Upper lobe of left lung (tissue), 6 donors: ENCODE measurements around the gene KCNJ9. TPM values are rescaled to one million over a fixed set of nuclear protein-coding genes. Genes with fewer than 3 reads are reported as not detected.

Source experiments
- ATAC-seq, 2 donors: fragments of 200-7000 bp; cut with Tn5 transposase; one replicate each; pipeline ENCODE4 v1.9.1; 2022; ENCODE audit warnings: mild to moderate bottlenecking in 2 of 2, moderate library complexity in 2 of 2; ENCODE audit not compliant: low FRiP score in 2 of 2
- DNase-seq, 2 donors: peaks; one replicate each; pipeline ENCODE4 v3.0.0-alpha.2; 2019 to 2020
- H3K27ac ChIP-seq, 4 donors: fragments of 200-600 bp; sonication (generic); one replicate each; pipeline ENCODE4 v1.5.1; 2016 to 2019
- H3K27me3 ChIP-seq, 4 donors: fragments of 200-600 bp; sonication (generic); one replicate each; pipeline ENCODE4 v1.5.1; 2017 to 2019
- H3K36me3 ChIP-seq, 4 donors: fragments of 200-600 bp; sonication (generic); one replicate each; pipeline ENCODE4 v1.5.1; 2016 to 2019
- H3K4me1 ChIP-seq, 4 donors: fragments of 200-600 bp; sonication (generic); one replicate each; pipeline ENCODE4 v1.5.1; 2018 to 2019
- H3K4me3 ChIP-seq, 4 donors: fragments of 200-600 bp; sonication (generic); one replicate each; pipeline ENCODE4 v1.5.1; 2017 to 2019; ENCODE audit warnings: mild to moderate bottlenecking in 2 of 4, moderate library complexity in 1 of 4
- H3K9me3 ChIP-seq, 4 donors: fragments of 200-600 bp; sonication (generic); one replicate each; pipeline ENCODE4 v1.5.1; 2018 to 2019
- EP300 ChIP-seq, 4 donors: sonication (generic); formaldehyde crosslinking; IDR thresholded peaks; one replicate each; pipeline ENCODE4 v1.5.1; 2017; ENCODE audit warnings: antibody characterized with exemption in 4 of 4, control low read depth in 2 of 4
- POLR2A ChIP-seq, 4 donors: fragments of 450-650 bp; IDR thresholded peaks; one replicate each; pipeline ENCODE4 v1.5.1; 2016 to 2017; ENCODE audit warnings: antibody characterized with exemption in 4 of 4, mild to moderate bottlenecking in 2 of 4
- POLR2AphosphoS5 ChIP-seq, 2 donors: sonication (generic); formaldehyde crosslinking; IDR thresholded peaks; one replicate each; pipeline ENCODE4 v1.5.1; 2017; ENCODE audit warnings: antibody characterized with exemption in 2 of 2
- WGBS, 2 donors: methylation state at CpG; one replicate each; pipeline ENCODE4 v1.1.5; 2017 to 2018; 5-methylcytosine and 5-hydroxymethylcytosine counted together
- total RNA-seq, 6 donors: library from RNA; depleted of rRNA in 4 of 6; stranded (reverse); fragments of >200 nt in 4 of 6; gene quantifications; one replicate each; pipeline versions ENCODE4 v1.1.0 to v1.2.1, GENCODE V29; 2016 to 2021
- TF ChIP-seq, protein P1 (sequence below), 6 experiments: fragments of 450-650 bp in 4 of 6; fragments of 200-600 bp in 2 of 6; sonication (generic) in 2 of 6; IDR thresholded peaks; one replicate each; pipeline ENCODE4 v1.5.1; 2016 to 2019; ENCODE audit warnings: antibody characterized with exemption in 6 of 6
- donor health status: DM: no; HTN: no; CAD: no; lungs with moderate emphysema.
- donor health status: DM: no; HTN: yes; CAD: no; lungs with severe emphysema.

The KCNJ9 gene
- total RNA-seq, 6 donors from 2014 or later, result not detected

DNA sequence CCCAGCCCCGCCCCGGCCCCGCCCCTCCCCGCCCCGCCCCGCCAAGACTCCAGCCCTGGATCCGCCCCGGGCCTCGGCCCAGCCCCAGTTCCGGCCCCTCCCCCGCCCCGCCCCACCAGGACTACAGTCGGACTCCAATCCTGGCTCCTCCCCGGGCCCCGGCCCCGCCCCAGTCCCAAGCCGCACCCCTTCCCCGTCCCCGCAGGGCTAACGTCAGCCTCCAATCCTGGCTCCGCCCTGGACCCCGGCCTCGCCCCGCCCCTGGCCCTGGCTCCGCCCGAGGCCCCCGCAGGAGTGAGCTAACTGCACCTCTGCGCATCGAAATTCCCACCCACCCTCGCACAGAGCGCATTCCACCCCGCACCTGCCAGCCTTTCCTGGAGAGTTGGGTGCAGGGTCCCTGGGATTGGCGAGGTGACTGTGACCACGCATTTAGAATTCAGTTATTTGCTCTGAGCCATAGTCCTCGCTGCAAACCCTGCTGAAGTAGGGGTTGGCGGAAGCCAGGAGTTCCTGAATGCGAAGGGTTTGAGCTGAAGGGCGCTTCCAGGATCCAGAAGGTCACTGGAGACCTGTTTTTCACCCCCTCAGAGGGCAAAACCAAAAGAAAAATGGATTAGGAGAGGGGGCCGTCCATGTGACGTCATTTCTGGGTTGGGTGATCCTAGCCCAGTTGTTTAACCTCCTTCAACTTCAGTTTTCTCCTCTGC, 17.7 kb downstream of the KCNJ9 start:
- WGBS, 2 donors, result 3 to 5% methylated on average over 12 to 19 of the region's 40 CpGs
- ATAC-seq, result peak; percentile 94 to 95
- peak overlapping the region; percentile 25 to 98 (median 93) for H3K4me3 ChIP-seq
- H3K4me1 ChIP-seq, result peaks cover 25 to 44% (median 30%) of the 10 kb centered on the region in 4 donors
- DNase-seq, result peak; percentile 98 to 100
- H3K9me3 ChIP-seq, result no peaks in the 10 kb centered on the region
- H3K36me3 ChIP-seq, result peaks cover 0 to 9% (median 5%) of the 10 kb centered on the region in 4 donors
- H3K27me3 ChIP-seq, result no peaks in the 10 kb centered on the region
- TF ChIP-seq POLR2AphosphoS5 (IDR thresholded peaks at IDR 0.05), result peak; percentile 35 to 82
- TF ChIP-seq, protein P1, sequence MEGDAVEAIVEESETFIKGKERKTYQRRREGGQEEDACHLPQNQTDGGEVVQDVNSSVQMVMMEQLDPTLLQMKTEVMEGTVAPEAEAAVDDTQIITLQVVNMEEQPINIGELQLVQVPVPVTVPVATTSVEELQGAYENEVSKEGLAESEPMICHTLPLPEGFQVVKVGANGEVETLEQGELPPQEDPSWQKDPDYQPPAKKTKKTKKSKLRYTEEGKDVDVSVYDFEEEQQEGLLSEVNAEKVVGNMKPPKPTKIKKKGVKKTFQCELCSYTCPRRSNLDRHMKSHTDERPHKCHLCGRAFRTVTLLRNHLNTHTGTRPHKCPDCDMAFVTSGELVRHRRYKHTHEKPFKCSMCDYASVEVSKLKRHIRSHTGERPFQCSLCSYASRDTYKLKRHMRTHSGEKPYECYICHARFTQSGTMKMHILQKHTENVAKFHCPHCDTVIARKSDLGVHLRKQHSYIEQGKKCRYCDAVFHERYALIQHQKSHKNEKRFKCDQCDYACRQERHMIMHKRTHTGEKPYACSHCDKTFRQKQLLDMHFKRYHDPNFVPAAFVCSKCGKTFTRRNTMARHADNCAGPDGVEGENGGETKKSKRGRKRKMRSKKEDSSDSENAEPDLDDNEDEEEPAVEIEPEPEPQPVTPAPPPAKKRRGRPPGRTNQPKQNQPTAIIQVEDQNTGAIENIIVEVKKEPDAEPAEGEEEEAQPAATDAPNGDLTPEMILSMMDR (IDR thresholded peaks at IDR 0.05), result peak in 1 of 6 experiments; percentile 12
- peak in 2 of 4 donors; percentile 41 to 77 for TF ChIP-seq POLR2A (IDR thresholded peaks at IDR 0.05)
- TF ChIP-seq EP300 (IDR thresholded peaks at IDR 0.05), result peak in 1 of 4 donors; percentile 14
- peak overlapping the region; percentile 86 to 96 (median 92) for H3K27ac ChIP-seq

DNA sequence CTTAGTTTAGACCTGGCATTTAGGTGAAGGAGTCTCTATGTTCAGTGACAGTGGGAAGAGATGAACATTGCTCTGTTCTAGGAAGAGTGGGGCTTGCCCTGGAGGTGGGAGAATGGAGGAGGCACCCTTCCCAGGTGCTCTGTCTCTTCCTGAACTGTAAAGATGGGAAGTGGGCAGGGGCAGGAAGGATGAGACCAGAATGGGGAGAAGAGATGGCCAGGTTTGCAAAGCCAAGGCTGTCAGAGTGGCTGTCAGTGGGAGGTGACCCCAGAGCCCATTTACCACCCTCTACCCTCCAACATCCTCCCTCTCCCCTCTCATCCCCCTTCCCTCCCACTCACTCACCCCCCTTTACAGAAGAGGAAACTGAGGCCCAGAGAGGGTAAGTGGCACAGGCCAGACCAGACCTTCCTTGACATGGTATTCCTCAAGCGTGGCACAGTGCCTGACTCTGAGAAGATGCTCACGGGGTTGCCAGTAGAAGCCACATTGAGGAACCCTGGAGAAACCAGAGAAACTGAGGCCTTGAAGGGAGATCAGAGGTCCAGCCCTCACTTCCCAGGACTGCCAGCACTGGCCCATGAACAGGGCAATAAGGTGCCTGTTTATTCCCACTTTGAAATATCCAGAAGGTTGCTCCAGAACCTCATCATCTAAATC, 18.5 kb downstream of the KCNJ9 start:
- Histone ChIP-seq H3K4me1 (peaks cover 25 to 44% (median 30%) of the 10 kb centered on the region in 4 donors), H3K27ac (peak overlapping the region; percentile 86 to 96 (median 92)), H3K27me3 (no peaks in the 10 kb centered on the region), H3K36me3 (peaks cover 0 to 3% (median under 1%) of the 10 kb centered on the region in 4 donors), H3K4me3 (no peak overlapping the region), H3K9me3 (no peaks in the 10 kb centered on the region)
- no peak for TF ChIP-seq POLR2AphosphoS5 (IDR thresholded peaks at IDR 0.05)
- TF ChIP-seq, protein P1 (IDR thresholded peaks at IDR 0.05), result no peak
- TF ChIP-seq EP300 (IDR thresholded peaks at IDR 0.05), result no peak
- TF ChIP-seq POLR2A (IDR thresholded peaks at IDR 0.05), result no peak
- WGBS, 2 donors, result 88 to 100% methylated on average over 2 of the region's 2 CpGs
- ATAC-seq (no peak), DNase-seq (no peak)

DNA sequence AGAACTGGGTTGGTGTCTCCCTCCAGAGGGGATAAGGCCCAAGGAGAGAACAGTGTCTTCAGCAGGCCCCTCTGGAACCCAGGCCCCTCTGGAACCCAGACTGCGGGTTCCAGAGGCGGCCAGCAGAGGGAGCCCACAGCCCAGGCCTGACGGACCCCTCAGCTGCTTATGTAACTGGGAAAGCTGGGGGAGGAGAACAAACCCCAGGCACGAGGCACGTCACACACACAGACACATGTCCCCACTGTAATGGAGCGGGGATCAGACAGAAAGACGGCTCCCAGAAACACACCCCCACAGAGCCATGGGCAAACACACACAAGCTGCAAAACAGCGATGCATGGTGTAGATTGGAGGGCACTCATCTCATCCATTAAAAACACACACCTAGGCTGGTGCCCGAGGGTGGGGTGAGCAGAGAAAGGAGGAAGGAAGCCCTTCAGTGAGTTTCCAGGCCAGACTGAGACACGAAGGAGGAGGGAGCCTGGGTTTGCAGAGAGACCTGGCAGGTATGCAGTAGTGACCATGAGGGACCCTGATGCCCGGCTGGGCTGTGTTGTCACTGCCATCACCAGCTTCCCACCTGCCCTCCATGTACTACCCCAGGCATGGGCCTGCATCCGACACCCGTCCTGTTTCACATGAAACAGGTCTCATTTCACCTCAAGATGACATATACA, 19.8 kb downstream of the KCNJ9 start:
- DNase-seq, result peak; percentile 86 to 88
- Histone ChIP-seq H3K27me3 (no peaks in the 10 kb centered on the region), H3K27ac (peak overlapping the region in 3 of 4 donors; percentile 35 to 39 (median 37)), H3K9me3 (no peaks in the 10 kb centered on the region), H3K4me3 (peak overlapping the region in 2 of 4 donors; percentile 8 to 19), H3K4me1 (peaks cover 25 to 37% (median 30%) of the 10 kb centered on the region in 4 donors), H3K36me3 (no peaks in the 10 kb centered on the region)
- TF ChIP-seq, protein P1 (IDR thresholded peaks at IDR 0.05), result peak; percentile 82 to 94 (median 92)
- no peak for TF ChIP-seq POLR2A (IDR thresholded peaks at IDR 0.05)
- no peak for TF ChIP-seq EP300 (IDR thresholded peaks at IDR 0.05)
- TF ChIP-seq POLR2AphosphoS5 (IDR thresholded peaks at IDR 0.05), result peak; percentile 21 to 50
- peak; percentile 68 to 74 for ATAC-seq
- 20 to 21% methylated on average over 13 of the region's 13 CpGs for WGBS, 2 donors

DNA sequence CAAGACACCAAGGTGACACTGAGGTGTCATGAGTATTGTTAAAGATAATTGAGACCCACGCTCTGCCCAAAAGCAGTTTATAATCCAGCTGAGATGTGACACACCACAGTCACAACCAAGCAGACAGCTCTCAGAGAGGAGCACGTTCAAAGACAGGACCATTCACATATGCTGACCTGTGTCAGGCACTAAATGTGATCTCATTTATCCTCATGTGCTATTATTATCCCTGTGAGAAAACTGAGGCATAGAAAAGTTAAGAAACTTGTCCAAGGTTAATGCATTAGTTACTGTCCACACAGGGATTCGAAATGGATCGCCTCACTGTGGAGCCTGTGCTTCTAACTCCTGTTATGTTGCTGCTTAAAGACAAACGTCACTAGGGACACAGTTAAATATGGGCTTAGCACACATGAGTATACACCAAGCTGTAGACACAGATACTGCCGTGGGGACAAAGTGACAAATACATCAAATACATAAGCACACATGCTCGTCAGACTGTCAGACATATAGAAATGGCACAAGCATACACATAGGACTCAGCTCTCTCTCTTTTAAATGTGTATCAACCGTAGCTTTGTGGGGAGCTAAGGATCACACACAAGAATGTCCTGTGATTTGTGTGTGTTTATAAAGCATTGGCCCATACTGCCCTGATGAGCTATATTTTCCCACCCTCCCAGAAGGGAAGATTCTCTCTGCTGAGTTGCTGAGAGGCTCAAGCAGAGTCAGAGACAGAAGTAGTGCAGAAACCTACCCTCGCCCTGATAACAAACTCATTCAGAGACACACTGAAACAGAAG, 20.6 kb downstream of the KCNJ9 start:
- H3K27me3 ChIP-seq, result no peaks in the 10 kb centered on the region
- peaks cover 18 to 29% (median 23%) of the 10 kb centered on the region in 4 donors for H3K4me1 ChIP-seq
- no peak for ATAC-seq

More for the DNA sequence above, 20.6 kb downstream of the KCNJ9 start:
- Histone ChIP-seq H3K27ac (no peak overlapping the region), H3K9me3 (no peaks in the 10 kb centered on the region), H3K4me3 (no peak overlapping the region), H3K36me3 (no peaks in the 10 kb centered on the region)
- TF ChIP-seq, protein P1 (IDR thresholded peaks at IDR 0.05), result no peak
- TF ChIP-seq POLR2AphosphoS5 (IDR thresholded peaks at IDR 0.05), result no peak
- WGBS, 2 donors, result 74 to 85% methylated on average over 9 of the region's 9 CpGs
- DNase-seq, result no peak
